ENCODE results near the gene TRPC4AP. TPM values are rescaled to one million over a fixed set of nuclear protein-coding genes. Genes with fewer than 3 reads are reported as not detected.
"Not testable (repeated sequence)": the region's sequence is repeated elsewhere in the genome, so short reads cannot be mapped to it uniquely, and the experiment has no call there.

The TRPC4AP gene
- total RNA-seq, 2 donors from 2014 or later, result 65.4 to 76.6 TPM

- TF ChIP-seq CTCF (IDR thresholded peaks at IDR 0.05) (no peak), POLR2A (IDR thresholded peaks at IDR 0.05) (no peak), POLR2AphosphoS5 (IDR thresholded peaks at IDR 0.05) (no peak)
- Histone ChIP-seq H3K27me3 (replicated peaks; ENCODE audit: insufficient read depth) (no peaks in the 10 kb centered on the region), H3K36me3 (peaks cover 3 to 5% of the 10 kb centered on the region in 2 donors), H3K27ac (no peak overlapping the region), H3K9me3 (no peaks in the 10 kb centered on the region), H3K4me1 (replicated peaks) (no peaks in the 10 kb centered on the region), H3K4me3 (no peak overlapping the region)
- intact Hi-C loops (cut with DNase I), result no loop called here
- DNase-seq (ENCODE audit: low spot score), result no peak
- 91% methylated on average over 4 of the region's 4 CpGs for WGBS
Measured at GRCh38 chr20:35116258-35116657, 23.7 kb upstream of the TRPC4AP start.

GRCh38 chr20:35115606-35116005 is 23.0 kb upstream of the TRPC4AP start:
- TF ChIP-seq CTCF (IDR thresholded peaks at IDR 0.05) (no peak), POLR2A (IDR thresholded peaks at IDR 0.05) (no peak), POLR2AphosphoS5 (IDR thresholded peaks at IDR 0.05) (no peak)
- Histone ChIP-seq H3K9me3 (no peaks in the 10 kb centered on the region), H3K4me3 (no peak overlapping the region), H3K36me3 (peaks cover 0 to 5% of the 10 kb centered on the region in 2 donors), H3K27ac (no peak overlapping the region), H3K4me1 (replicated peaks) (no peaks in the 10 kb centered on the region), H3K27me3 (replicated peaks; ENCODE audit: insufficient read depth) (no peaks in the 10 kb centered on the region)
- DNase-seq (ENCODE audit: low spot score), result no peak
- intact Hi-C loops (cut with DNase I), result no loop called here
- WGBS, result 92% methylated on average over 11 of the region's 11 CpGs

GRCh38 chr20:35112276-35112675 is 19.7 kb upstream of the TRPC4AP start:
- H3K36me3 ChIP-seq; H3K4me1 ChIP-seq (replicated peaks); H3K9me3 ChIP-seq; DNase-seq (ENCODE audit: low spot score); H3K27ac ChIP-seq; intact Hi-C loops (cut with DNase I); H3K27me3 ChIP-seq (replicated peaks; ENCODE audit: insufficient read depth); H3K4me3 ChIP-seq: not testable (repeated sequence)
- WGBS, result 94% methylated on average over 5 of the region's 5 CpGs

- Histone ChIP-seq H3K4me3 (no peak overlapping the region), H3K9me3 (no peaks in the 10 kb centered on the region), H3K4me1 (replicated peaks) (no peaks in the 10 kb centered on the region), H3K36me3 (peaks cover 0 to 5% of the 10 kb centered on the region in 2 donors), H3K27me3 (replicated peaks; ENCODE audit: insufficient read depth) (no peaks in the 10 kb centered on the region), H3K27ac (no peak overlapping the region)
- intact Hi-C loops (cut with DNase I), result no loop called here
- WGBS, result 73% methylated on average over 4 of the region's 4 CpGs
- no peak for DNase-seq (ENCODE audit: low spot score)
- TF ChIP-seq POLR2AphosphoS5 (IDR thresholded peaks at IDR 0.05) (no peak), POLR2A (IDR thresholded peaks at IDR 0.05) (no peak), CTCF (IDR thresholded peaks at IDR 0.05) (no peak)
Measured at GRCh38 chr20:35111141-35111888, 18.7 kb upstream of the TRPC4AP start.

GRCh38 chr20:35108921-35109320 is 16.3 kb upstream of the TRPC4AP start:
- TF ChIP-seq POLR2A (IDR thresholded peaks at IDR 0.05), result no peak
- no peak for TF ChIP-seq CTCF (IDR thresholded peaks at IDR 0.05)
- no peak for TF ChIP-seq POLR2AphosphoS5 (IDR thresholded peaks at IDR 0.05)
- 98% methylated on average over 4 of the region's 4 CpGs for WGBS
- Histone ChIP-seq H3K27me3 (replicated peaks; ENCODE audit: insufficient read depth) (no peaks in the 10 kb centered on the region), H3K27ac (no peak overlapping the region), H3K4me3 (no peak overlapping the region), H3K36me3 (no peaks in the 10 kb centered on the region), H3K4me1 (replicated peaks) (no peaks in the 10 kb centered on the region), H3K9me3 (no peaks in the 10 kb centered on the region)
- intact Hi-C loops (cut with DNase I), result no loop called here
- DNase-seq (ENCODE audit: low spot score), result no peak

All from prostate gland (tissue), 2 donors.